SK-N-MC (cell line): ENCODE results near the gene RSPRY1.

Experiments
- EZH2 ChIP-seq: fragments of 200-600 bp; sonication (generic); IDR thresholded peaks from one replicate; pipeline ENCODE4 v1.6.1; 2017; ENCODE audit warnings: antibody characterized with exemption
- POLR2AphosphoS5 ChIP-seq: IDR thresholded peaks from 2 replicates; pipeline ENCODE4 v1.6.1; 2012; ENCODE audit warnings: mild to moderate bottlenecking, low read depth, low read length, borderline replicate concordance

DNA sequence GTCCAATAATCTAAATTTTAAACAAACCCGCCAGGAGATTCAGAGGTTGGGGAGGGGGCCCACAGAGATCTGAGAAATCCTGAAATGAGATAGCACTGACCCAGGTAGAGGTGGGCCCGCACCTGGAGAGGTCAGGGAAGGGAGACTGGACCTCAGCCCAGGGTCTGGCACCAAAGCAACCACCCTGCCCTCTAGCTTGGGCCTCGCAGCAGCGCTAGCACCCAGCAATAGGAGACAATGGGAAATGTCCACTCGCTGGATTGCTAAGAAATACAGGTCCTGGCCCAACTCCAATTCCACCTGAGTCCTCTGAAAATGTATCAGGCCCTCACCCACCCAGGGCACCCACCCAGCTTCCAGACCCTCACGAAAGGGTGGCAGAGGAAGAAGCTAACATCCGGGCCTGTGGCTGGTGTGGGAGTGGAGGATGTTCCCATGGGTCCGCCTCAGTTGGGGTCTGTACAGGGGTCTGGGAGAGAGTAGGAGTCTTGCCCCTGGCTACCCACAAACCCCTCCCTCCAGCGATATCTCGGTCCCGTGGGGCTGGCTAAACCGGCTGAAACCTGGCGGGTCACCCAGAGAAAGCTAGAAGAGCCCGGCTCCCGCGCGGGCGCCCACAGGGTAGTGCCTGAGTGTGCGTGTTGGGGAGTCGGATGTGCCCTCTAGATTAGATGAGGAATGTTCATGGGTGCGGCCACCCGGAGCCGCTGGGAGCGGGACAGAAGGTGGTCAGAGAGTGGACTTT is 97.3 kb downstream of the RSPRY1 start:
- TF ChIP-seq EZH2 (no peak), POLR2AphosphoS5 (no peak)
